SK-N-MC (cell line): ENCODE results near the gene RYR1.

Experiments used
- DNase-seq: peaks from one replicate; pipeline ENCODE4 v3.0.0-alpha.2; 2011; ENCODE audit warnings: low read depth, low spot score
- H3K27ac ChIP-seq: fragments of 200-600 bp; sonication (generic); 2 replicates; pipeline ENCODE4 v1.5.1; 2016; ENCODE audit warnings: mixed run types
- H3K36me3 ChIP-seq: fragments of 200-600 bp; sonication (generic); 2 replicates; pipeline ENCODE4 v1.6.1; 2017; ENCODE audit warnings: antibody characterized with exemption, low read length, mixed read lengths; ENCODE audit not compliant: insufficient read depth
- H3K4me3 ChIP-seq: fragments of 200-600 bp; sonication (generic); 2 replicates; pipeline ENCODE4 v1.5.1; 2016
- H3K9ac ChIP-seq: fragments of 200-600 bp; sonication (generic); 2 replicates; pipeline ENCODE4 v1.8.0; 2017; ENCODE audit warnings: mixed run types, mixed read lengths; ENCODE audit not compliant: insufficient read length
- H3K9me3 ChIP-seq: fragments of 200-600 bp; sonication (generic); 2 replicates; pipeline ENCODE4 v1.6.1; 2017; ENCODE audit warnings: low read depth, mild to moderate bottlenecking, antibody characterized with exemption, low read length, moderate library complexity, mixed read lengths
- EZH2 ChIP-seq: fragments of 200-600 bp; sonication (generic); IDR thresholded peaks from one replicate; pipeline ENCODE4 v1.6.1; 2017; ENCODE audit warnings: antibody characterized with exemption
- FOXP2 ChIP-seq: optimal IDR thresholded peaks from 2 replicates; pipeline ENCODE3; 2011; ENCODE audit warnings: mild to moderate bottlenecking, moderate library complexity; ENCODE audit not compliant: insufficient read depth; ENCODE audit errors: extremely low read length, control extremely low read depth
- POLR2AphosphoS5 ChIP-seq: IDR thresholded peaks from 2 replicates; pipeline ENCODE4 v1.6.1; 2012; ENCODE audit warnings: mild to moderate bottlenecking, low read depth, low read length, borderline replicate concordance

The RYR1 gene

GRCh38 chr19:38496116-38496515 lies 62.6 kb downstream of the RYR1 start:
- Histone ChIP-seq H3K27ac (no peak overlapping the region), H3K9ac (no peak overlapping the region), H3K9me3 (no peaks in the 10 kb centered on the region), H3K4me3 (no peak overlapping the region), H3K36me3 (no peaks in the 10 kb centered on the region)
- no peak for TF ChIP-seq EZH2
- no peak for TF ChIP-seq FOXP2
- TF ChIP-seq POLR2AphosphoS5 = no peak
- DNase-seq = no peak

GRCh38 chr19:38496603-38497487 lies 63.4 kb downstream of the RYR1 start:
- Histone ChIP-seq H3K27ac (no peak overlapping the region), H3K9me3 (no peaks in the 10 kb centered on the region), H3K9ac (no peak overlapping the region), H3K4me3 (no peak overlapping the region), H3K36me3 (no peaks in the 10 kb centered on the region)
- no peak for DNase-seq
- TF ChIP-seq POLR2AphosphoS5 = no peak
- no peak for TF ChIP-seq EZH2

- no peak overlapping the region for H3K9ac ChIP-seq
Measured at GRCh38 chr19:38497907-38498306, 64.4 kb downstream of the RYR1 start.

DNA sequence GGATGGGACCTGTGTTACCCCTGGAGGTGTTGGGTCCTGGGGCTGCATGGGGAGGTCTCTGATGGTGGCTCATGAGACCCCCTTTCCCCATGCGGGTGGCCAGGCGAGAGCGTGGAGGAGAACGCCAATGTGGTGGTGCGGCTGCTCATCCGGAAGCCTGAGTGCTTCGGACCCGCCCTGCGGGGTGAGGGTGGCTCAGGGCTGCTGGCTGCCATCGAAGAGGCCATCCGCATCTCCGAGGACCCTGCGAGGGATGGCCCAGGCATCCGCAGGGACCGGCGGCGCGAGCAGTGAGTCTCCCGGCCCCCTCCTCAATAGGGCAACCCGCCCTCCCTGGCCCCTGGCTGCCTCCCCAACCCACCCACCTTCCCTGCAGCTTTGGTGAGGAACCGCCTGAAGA lies 66.0 kb downstream of the RYR1 start:
- no peak for TF ChIP-seq POLR2AphosphoS5
- TF ChIP-seq EZH2 = no peak
- no peak for TF ChIP-seq FOXP2
- no peak overlapping the region for H3K4me3 ChIP-seq
- H3K9ac ChIP-seq = no peak overlapping the region
- no peak for DNase-seq
- H3K9me3 ChIP-seq = no peaks in the 10 kb centered on the region
- no peak overlapping the region for H3K27ac ChIP-seq
- no peaks in the 10 kb centered on the region for H3K36me3 ChIP-seq

More at GRCh38 chr19:38497907-38498306, 64.4 kb downstream of the RYR1 start:
- TF ChIP-seq EZH2 = no peak
- TF ChIP-seq FOXP2 = no peak
- no peak for TF ChIP-seq POLR2AphosphoS5
- no peaks in the 10 kb centered on the region for H3K36me3 ChIP-seq
- DNase-seq = no peak
- no peaks in the 10 kb centered on the region for H3K9me3 ChIP-seq
- no peak overlapping the region for H3K4me3 ChIP-seq
- no peak overlapping the region for H3K27ac ChIP-seq

DNA sequence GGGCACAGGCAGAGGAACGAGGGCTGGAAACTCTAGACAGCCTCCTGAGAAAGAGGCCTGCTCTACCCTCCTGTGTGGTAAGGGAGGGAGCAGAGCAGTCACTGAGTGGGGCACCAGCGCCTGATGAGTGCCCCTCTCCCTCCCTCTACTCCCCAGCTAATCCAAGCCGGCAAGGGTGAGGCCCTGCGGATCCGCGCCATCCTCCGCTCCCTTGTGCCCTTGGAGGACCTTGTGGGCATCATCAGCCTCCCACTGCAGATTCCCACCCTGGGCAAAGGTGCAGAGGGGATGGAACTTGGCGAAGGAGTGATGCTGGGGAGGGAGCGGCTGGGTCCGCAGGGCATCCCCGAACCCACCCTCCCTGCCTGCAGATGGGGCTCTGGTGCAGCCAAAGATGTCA lies 67.0 kb downstream of the RYR1 start:
- Histone ChIP-seq H3K36me3 (no peaks in the 10 kb centered on the region), H3K9me3 (no peaks in the 10 kb centered on the region)

DNA sequence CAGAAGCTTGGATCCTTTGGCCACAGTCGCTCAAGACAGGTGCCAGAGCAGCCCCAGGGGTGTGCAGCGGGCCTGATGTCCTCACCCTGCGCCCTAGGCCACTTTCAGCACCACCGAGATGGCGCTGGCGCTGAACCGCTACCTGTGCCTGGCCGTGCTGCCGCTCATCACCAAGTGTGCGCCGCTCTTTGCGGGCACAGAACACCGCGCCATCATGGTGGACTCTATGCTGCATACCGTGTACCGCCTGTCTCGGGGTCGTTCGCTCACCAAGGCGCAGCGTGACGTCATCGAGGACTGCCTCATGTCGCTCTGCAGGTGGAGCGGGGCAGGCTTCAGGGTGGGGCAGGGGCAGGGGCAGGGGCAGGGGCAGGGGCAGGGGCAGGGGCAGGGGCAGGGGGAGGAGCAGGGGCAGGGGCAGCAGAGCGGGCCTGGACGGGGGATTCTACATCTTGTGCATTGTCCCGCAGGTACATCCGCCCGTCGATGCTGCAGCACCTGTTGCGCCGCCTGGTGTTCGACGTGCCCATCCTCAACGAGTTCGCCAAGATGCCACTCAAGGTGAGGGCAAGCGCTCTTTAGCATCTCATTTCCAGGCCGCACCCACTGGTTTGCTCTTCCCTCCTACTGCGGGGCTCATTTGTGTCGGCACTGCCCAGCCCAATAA lies 69.1 kb downstream of the RYR1 start:
- Histone ChIP-seq H3K9ac (no peak overlapping the region), H3K36me3 (no peaks in the 10 kb centered on the region), H3K9me3 (no peaks in the 10 kb centered on the region), H3K4me3 (no peak overlapping the region), H3K27ac (no peak overlapping the region)
- DNase-seq = no peak
- TF ChIP-seq FOXP2 = no peak
- TF ChIP-seq POLR2AphosphoS5 = no peak
- no peak for TF ChIP-seq EZH2

More for the DNA sequence above, 67.0 kb downstream of the RYR1 start:
- TF ChIP-seq POLR2AphosphoS5 = no peak
- TF ChIP-seq EZH2 = no peak
- no peak for TF ChIP-seq FOXP2
- no peak for DNase-seq
- Histone ChIP-seq H3K27ac (no peak overlapping the region), H3K4me3 (no peak overlapping the region), H3K9ac (no peak overlapping the region)

DNA sequence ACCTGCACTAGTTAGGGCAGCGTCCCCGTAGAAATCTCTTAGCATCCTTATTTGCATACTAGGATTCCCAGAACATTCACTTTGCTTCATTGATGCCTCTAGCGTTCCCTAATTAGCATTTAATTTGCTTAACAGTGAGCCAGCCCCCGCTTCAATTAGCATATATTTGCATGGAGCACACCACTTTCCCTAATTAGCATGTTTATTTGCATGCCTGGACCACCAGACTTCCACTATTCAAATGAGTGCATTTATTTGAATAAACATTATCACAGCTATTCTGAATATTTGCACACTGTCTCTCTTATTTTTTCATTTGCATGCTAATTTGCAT lies 69.6 kb downstream of the RYR1 start:
- no peak for DNase-seq
- Histone ChIP-seq H3K27ac (no peak overlapping the region), H3K4me3 (no peak overlapping the region), H3K36me3 (no peaks in the 10 kb centered on the region), H3K9ac (no peak overlapping the region), H3K9me3 (no peaks in the 10 kb centered on the region)
- TF ChIP-seq EZH2 (no peak), POLR2AphosphoS5 (no peak), FOXP2 (no peak)

DNA sequence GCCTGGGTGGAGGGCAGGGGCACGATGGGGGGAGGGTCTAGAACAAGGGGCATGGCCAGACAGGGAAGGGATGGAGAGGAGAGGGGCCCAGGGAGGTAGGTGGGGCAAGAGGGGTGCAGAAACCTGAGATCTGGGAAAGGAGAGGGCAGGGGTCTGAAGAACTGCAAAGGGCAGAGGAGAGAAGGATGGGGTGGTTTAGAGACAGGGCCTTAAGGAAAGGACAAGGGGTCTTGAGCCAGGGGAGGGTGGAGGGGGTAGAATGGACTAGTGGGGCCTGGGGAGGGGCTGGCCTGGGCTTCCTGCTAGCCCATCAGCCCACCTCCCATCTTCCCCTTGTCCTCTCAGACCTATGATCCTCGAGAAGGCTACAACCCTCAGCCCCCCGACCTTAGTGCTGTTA lies 72.5 kb downstream of the RYR1 start:
- no peak for TF ChIP-seq EZH2
- TF ChIP-seq FOXP2 = no peak
- no peak for TF ChIP-seq POLR2AphosphoS5
- no peak overlapping the region for H3K27ac ChIP-seq

More for the DNA sequence above, 72.5 kb downstream of the RYR1 start:
- no peak overlapping the region for H3K9ac ChIP-seq
- no peaks in the 10 kb centered on the region for H3K9me3 ChIP-seq
- H3K4me3 ChIP-seq = no peak overlapping the region
- no peak for DNase-seq
- no peaks in the 10 kb centered on the region for H3K36me3 ChIP-seq
